Nucleus accumbens (tissue), 56 donors: ENCODE measurements around the gene COX7B2.
A peak's percentile ranks its signal among the peaks of the same experiment; 100 is the strongest.

Experiments used
- DNase-seq, 56 donors: peaks; one replicate each; lab custom pipeline; 2025; lab: John Stamatoyannopoulos, UW

COX7B2 gene, protein sequence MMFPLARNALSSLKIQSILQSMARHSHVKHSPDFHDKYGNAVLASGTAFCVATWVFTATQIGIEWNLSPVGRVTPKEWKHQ

DNA sequence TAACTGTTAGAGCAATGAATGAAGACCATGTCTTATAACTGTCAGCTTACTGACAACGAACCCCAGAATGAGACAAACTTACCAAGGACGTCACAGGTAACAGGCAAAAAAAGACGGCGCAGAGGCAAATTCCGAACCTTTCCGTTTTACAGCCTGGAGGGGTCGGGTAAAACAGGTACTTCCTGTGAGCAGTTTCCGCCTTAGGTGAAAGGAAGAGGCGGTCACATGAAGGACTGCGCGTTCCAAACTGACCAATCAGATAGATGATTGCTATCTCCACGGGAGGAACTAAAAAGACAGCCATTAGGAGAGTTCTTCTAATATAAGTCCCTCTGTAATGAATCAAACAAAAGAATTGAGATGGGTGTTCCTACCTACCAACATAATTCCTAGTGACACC lies at the start of gene COX7B2:
Gene COX7B2, minus strand, starts transcription at position 168 of the 400 bp plus-strand sequence. CDS start 174,053 bp downstream, outside the sequence.
- no peak for DNase-seq

DNA sequence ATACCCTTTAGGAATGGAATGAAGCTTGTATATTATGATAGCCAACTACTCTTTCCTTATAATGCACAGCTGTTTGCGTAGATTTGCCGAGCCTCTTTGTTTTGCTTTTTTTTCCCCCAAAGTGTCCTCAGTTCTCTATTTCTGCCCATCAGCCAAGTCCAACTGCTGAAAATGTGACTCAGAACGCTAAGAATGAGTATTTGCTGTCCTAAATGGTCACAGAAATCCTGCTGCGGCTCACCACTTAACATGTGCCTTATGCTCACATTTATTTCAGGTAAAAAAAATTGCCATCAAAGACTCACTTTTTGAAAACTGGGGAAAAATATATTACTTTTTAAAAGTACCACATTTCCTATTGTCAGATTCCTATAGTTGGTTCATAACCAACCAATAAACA lies 47.4 kb upstream of the COX7B2 start:
- no peak for DNase-seq

- DNase-seq: no peak
Measured at GRCh38 chr4:46955601-46956000, 46.6 kb upstream of the COX7B2 start.

DNA sequence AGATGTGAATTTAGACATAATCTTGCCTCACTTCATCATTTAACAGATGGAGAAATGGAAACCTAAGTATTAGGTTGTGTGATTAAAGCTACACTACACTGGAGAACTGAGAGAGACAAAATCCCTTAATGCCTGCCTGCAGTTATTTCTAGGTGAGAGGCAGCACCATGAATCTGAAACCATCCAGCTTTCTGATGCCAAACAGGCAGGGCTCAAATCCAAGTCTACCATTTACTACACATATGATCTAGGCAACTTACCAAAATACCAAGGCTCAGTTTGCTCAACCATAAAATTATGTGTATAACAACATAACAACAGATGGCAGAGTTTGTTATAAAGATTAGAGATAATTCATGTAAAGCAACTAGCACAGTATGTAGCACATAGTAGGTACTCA lies 45.6 kb upstream of the COX7B2 start:
- DNase-seq: no peak

DNA sequence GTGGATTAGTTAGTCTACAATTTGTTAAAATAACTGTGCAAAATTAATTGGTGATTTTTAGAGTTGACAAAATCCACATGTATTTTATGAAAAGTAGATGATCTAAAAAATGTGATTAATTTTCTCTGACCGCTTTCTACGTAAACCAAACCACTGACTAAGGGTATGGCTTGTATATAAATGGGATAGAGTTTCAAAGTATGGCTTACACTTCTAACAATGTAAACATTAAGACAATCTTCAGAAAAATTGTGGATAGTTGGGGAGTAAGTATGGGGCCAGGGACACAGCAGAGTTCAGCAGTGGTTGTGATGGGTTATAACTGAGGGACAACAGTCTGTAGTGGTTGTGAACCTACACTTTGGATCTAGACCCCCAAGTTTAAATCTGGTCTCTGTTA lies 44.5 kb upstream of the COX7B2 start:
- no peak for DNase-seq

- no peak for DNase-seq
Measured at GRCh38 chr4:46952451-46952850, 43.4 kb upstream of the COX7B2 start.

DNA sequence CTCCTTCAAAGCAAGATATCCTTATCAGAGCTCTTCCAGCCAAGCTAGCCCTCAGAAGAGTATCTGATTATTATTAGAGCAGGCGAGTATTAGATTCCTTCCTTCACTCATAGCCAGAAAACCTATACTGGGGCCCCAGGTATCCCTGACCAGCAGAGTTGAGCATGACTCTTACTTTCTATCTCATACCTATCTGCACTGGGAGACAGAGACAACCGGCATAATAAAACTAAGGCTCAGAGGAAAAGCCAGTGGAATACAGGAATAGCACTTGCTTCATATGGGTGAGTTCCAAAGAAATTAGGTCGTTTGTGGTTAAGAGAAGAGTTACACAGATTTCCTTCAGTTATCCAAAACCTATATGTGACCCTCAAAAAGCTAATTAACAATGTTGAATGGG lies 41.8 kb upstream of the COX7B2 start:
- no peak for DNase-seq

GRCh38 chr4:46949822-46950221 lies 40.8 kb upstream of the COX7B2 start:
- no peak for DNase-seq

DNA sequence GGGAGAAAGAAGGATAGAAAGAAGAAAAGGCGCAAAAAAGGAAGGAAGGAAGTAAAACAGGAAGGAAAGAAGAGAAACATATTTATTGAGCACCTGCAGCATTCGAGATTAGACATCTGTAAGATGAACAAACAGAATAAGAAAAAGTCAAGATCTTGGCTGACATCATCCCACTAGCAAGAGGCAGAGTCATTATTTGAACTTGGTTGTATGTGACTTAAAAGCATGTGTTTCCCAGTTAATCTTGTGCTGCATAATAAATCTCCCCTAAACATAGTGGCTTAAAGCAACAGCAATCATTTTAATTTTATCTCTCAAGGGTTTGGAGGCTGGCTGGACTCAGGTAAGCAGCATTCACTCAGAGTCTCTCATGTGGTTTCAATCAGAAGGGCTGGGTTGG lies 38.5 kb upstream of the COX7B2 start:
- DNase-seq: no peak

GRCh38 chr4:46946919-46947536 lies 38.0 kb upstream of the COX7B2 start:
- peak in 2 of 56 donors; percentile 6 to 12 for DNase-seq

DNA sequence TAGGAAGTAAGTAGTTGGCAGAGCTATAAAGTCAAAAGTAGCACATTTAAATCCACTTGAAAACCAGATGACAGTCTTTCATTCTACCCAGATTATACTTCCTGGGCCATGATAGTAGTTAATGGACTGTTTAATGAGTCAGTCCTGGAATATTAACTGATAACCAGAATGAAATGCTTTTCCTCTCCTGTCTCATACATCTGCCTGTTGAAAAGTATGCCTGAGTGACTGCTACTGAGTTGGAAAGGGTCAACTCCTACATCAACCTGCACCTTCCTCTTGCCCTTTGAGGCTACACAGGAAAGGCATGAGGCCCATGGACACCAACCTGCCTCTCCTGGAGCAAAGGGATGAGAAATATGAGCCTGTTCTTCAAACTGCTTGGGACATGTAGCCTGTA lies 36.0 kb upstream of the COX7B2 start:
- no peak for DNase-seq

- DNase-seq: no peak
Measured at GRCh38 chr4:46944345-46944744, 35.3 kb upstream of the COX7B2 start.

DNA sequence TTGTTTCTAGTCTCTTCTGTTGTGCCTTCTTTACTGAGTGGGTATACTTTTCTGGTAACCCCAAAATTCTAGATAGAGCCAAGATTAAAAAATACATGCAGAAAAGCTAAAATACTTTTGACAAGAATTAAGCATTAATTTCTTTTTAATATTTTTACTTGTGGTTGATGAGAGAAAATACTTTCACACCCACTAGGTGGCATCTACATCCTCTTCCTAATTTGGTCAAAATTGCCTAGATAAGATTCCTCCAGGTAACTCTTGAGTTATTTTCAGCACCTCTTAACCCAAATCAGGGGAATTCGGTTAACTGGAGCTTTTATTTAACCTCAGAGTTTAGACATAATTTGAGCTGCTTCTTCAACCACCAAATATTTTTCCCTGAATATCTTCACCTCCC lies 28.4 kb upstream of the COX7B2 start:
- DNase-seq: no peak

DNA sequence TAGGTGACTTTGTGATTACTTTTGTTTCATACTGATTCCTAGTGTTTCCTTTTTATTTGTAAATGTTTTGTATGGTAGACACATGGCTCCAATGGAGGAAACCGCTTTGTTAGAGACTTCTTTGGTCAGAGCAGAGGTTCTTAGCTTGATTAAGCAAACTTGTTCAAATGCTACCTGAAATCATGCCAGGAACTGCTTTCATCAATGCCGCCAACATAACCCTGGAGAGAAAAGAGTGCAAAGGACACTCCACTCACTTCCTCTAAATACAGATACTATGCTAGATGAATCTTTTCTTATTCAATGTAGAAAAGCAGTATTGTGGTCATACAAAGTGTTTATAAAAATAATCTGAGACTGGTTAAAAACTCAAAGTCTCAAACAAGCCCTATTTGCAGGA lies 25.7 kb upstream of the COX7B2 start:
- DNase-seq: no peak

DNA sequence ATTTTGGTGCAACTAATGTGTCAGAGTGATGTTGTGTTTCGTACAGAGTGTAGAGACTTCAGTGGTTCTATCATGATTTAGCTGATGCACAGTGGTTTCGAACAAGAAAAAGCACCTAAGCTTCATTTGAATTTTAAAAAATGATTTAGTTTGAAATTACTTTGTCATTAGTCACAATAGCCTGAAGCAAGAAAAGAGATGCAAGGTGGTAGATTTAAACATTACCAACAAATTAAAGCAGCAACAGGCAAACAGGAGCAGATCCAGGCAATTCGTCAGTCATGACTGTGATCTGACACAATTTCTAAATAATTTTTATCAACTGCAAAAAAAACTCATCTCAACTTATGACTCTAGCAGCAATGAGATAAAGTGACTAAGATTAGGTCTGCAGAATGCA lies 24.6 kb upstream of the COX7B2 start:
- DNase-seq: no peak

DNA sequence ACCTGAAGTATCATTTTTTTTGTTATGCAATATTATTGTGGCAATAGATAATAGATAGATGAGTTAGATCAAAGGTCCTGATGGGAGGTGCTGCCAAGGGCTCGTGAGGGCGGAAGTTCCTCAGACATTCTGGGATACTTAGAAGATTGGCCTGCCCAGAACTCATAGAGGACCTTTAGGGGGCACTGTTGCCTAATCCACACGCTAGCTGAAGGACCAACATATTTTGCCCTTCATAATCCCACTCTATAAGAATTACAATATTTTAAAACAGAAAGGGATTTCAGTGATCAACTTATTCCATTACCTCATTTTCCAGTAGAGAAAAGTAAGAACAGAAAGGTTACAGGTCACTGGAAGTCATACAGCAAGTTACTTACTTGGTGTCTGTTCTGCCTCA lies 22.9 kb upstream of the COX7B2 start:
- peak in 22 of 56 donors; percentile 1 to 39 (median 20) for DNase-seq

DNA sequence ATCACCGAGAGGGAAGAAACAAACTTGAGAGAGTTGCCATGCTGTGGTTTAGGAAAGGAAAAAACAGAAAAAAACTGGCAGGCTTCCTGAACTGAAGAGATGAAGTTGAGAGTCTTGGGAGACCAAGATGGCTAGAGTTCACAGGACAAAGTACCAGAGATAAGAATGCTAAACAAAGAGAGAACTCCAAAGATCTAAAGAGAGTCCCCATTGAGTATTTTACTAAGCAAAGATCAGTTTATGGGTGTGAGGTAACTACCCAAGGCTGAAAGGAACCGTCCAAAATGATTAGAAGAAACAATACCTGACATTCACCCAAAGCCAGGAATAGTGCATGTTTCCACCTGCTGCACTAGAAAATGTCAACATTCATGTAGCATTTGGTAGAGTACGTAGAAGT lies 21.8 kb upstream of the COX7B2 start:
- no peak for DNase-seq

GRCh38 chr4:46927201-46927600 lies 18.2 kb upstream of the COX7B2 start:
- DNase-seq: no peak

GRCh38 chr4:46924789-46925529 lies 15.9 kb upstream of the COX7B2 start:
- DNase-seq: no peak

DNA sequence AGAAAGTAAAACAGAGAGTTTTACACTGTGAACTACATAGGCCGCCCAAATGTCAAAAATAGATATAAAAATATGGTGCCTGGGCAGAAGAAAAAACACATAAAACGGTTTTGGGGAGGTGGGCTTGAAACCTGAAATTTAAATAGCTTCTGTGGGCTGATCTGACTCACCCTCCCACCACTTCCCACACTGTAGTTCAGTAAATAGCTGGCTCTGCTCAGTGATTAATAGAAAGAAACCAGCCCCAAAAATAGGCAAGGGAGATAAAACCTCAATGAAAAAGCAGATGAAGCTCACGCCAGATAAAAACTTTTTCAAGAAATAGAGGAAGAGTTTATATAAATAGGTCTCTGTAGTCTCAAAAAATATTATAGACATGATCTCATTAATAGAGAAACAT lies 13.2 kb upstream of the COX7B2 start:
- peak in 1 of 56 donors; percentile 6 for DNase-seq

- DNase-seq: no peak
Measured at GRCh38 chr4:46908148-46908547, 897 bp downstream of the COX7B2 start.

- no peak for DNase-seq
Measured at GRCh38 chr4:46900082-46900481, 9.0 kb downstream of the COX7B2 start.
